ENCODE results near the gene FAM163B.

- no peak for TF ChIP-seq GATA3 (IDR thresholded peaks at IDR 0.05; ENCODE audit: low read depth, low read length)
- TF ChIP-seq GATA2 (IDR thresholded peaks at IDR 0.05; ENCODE audit: low read depth, low read length) = no peak
Measured at GRCh38 chr9:133587466-133587865, 21.7 kb downstream of the FAM163B start.
